Activated B cell treated with CpG ODN at 0.5 μM for 24 hours (primary cell): ENCODE measurements around the gene PROKR1. TPM values are rescaled to one million over a fixed set of nuclear protein-coding genes. Genes with fewer than 3 reads are reported as not detected.

ENCODE experiments used
- ATAC-seq: fragments of 200-7000 bp; cut with Tn5 transposase; one replicate; pipeline ENCODE4 v1.10.0; 2021; ENCODE audit warnings: low read depth, mild to moderate bottlenecking, moderate library complexity
- CTCF ChIA-PET: fragments of 350-600 bp; sonication (Branson Sonifier 250); formaldehyde crosslinking; loops from one replicate; lab custom pipeline; 2021; ENCODE audit warnings: antibody characterized with exemption; lab: Charles Lee
- POLR2A ChIA-PET: fragments of 350-600 bp; sonication (Branson Sonifier 250); formaldehyde crosslinking; loops from one replicate; lab custom pipeline; 2021; ENCODE audit warnings: antibody characterized with exemption; lab: Charles Lee
- DNase-seq: peaks from one replicate; pipeline ENCODE4 v3.0.0; 2022
- H3K27ac Mint-ChIP-seq: one replicate; pipeline ENCODE4 v1.8.0; 2020; ENCODE audit warnings: mixed read lengths
- H3K27me3 Mint-ChIP-seq: one replicate; pipeline ENCODE4 v1.8.0; 2021; ENCODE audit warnings: mixed read lengths
- H3K36me3 Mint-ChIP-seq: one replicate; pipeline ENCODE4 v1.8.0; 2021; ENCODE audit warnings: low read depth, mixed read lengths
- H3K4me1 Mint-ChIP-seq: one replicate; pipeline ENCODE4 v1.8.0; 2021; ENCODE audit warnings: mixed read lengths
- H3K4me3 Mint-ChIP-seq: one replicate; pipeline ENCODE4 v1.8.0; 2020; ENCODE audit warnings: mild to moderate bottlenecking, mixed read lengths
- H3K9me3 Mint-ChIP-seq: one replicate; pipeline ENCODE4 v1.8.0; 2020; ENCODE audit warnings: mixed read lengths
- intact Hi-C: fragments of 100-400 bp; cut with micrococcal nuclease; formaldehyde crosslinking; loops from one replicate; pipeline ENCODE4 v1.15.1; 2024
- total RNA-seq: library from RNA; stranded (reverse); gene quantifications from 2 replicates; pipeline ENCODE4 v1.2.3, GENCODE V29; 2022
- TF ChIP-seq, protein P1 (sequence below): fragments of 200-600 bp; IDR thresholded peaks from one replicate; pipeline ENCODE4 v1.8.0; 2022; ENCODE audit warnings: antibody characterized with exemption, mild to moderate bottlenecking

The PROKR1 gene
- total RNA-seq, 1 donor from 2014 or later, result 0.09 TPM

DNA sequence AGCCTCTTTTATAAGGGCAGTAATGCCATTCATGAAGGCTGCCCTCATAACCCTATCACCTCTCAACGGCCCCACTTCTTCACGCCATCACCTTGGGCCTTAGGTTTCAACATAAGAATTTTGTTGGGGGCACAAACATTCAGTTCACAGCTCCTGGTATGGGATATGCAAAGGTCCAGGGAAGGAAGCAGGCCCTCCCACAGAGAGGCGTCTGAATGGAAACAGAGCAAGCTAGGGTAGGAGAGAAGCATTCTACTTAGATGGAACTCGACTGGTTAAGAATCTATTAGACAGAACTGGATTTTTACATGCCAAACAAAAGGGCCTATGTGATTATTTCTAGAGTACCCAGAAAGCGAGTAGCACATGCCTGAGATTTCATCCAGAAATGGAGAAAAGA, 42.8 kb downstream of the PROKR1 start:
- Mint-ChIP-seq H3K4me3 (no peak overlapping the region), H3K27ac (no peak overlapping the region), H3K9me3 (no peaks in the 10 kb centered on the region), H3K4me1 (peaks cover 33% of the 10 kb centered on the region), H3K27me3 (no peaks in the 10 kb centered on the region), H3K36me3 (no peaks in the 10 kb centered on the region)
- ATAC-seq (no peak), DNase-seq (no peak)
- TF ChIP-seq, protein P1, sequence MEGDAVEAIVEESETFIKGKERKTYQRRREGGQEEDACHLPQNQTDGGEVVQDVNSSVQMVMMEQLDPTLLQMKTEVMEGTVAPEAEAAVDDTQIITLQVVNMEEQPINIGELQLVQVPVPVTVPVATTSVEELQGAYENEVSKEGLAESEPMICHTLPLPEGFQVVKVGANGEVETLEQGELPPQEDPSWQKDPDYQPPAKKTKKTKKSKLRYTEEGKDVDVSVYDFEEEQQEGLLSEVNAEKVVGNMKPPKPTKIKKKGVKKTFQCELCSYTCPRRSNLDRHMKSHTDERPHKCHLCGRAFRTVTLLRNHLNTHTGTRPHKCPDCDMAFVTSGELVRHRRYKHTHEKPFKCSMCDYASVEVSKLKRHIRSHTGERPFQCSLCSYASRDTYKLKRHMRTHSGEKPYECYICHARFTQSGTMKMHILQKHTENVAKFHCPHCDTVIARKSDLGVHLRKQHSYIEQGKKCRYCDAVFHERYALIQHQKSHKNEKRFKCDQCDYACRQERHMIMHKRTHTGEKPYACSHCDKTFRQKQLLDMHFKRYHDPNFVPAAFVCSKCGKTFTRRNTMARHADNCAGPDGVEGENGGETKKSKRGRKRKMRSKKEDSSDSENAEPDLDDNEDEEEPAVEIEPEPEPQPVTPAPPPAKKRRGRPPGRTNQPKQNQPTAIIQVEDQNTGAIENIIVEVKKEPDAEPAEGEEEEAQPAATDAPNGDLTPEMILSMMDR, result no peak
- intact Hi-C loops, result no loop called here
- ChIA-PET CTCF (no interaction called here), POLR2A (no interaction called here)

DNA sequence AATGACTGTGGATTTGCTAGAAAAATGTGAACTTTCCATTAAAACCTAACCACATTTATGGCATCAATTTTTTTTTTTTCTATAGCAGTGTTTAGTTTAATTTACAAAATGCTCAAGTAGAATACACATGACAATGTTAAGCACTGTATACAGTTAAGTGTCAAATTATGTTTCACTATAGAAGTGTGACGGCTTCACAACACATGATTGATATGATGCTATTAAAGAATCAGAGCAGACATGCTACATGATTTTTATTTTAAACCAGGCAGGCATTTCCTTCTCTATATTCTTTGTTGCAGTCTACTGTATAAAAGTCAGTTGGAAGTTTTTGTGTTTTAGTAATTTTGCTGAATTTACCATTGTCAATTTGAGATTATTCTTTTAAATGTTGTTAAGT, 43.6 kb downstream of the PROKR1 start:
- CTCF ChIA-PET, result no interaction called here
- Mint-ChIP-seq H3K4me3 (no peak overlapping the region), H3K4me1 (peaks cover 40% of the 10 kb centered on the region), H3K36me3 (no peaks in the 10 kb centered on the region), H3K27ac (no peak overlapping the region), H3K27me3 (no peaks in the 10 kb centered on the region), H3K9me3 (no peaks in the 10 kb centered on the region)
- ATAC-seq, result no peak
- POLR2A ChIA-PET, result no interaction called here
- intact Hi-C loops, result no loop called here
- TF ChIP-seq, protein P1, result no peak
- no peak for DNase-seq

DNA sequence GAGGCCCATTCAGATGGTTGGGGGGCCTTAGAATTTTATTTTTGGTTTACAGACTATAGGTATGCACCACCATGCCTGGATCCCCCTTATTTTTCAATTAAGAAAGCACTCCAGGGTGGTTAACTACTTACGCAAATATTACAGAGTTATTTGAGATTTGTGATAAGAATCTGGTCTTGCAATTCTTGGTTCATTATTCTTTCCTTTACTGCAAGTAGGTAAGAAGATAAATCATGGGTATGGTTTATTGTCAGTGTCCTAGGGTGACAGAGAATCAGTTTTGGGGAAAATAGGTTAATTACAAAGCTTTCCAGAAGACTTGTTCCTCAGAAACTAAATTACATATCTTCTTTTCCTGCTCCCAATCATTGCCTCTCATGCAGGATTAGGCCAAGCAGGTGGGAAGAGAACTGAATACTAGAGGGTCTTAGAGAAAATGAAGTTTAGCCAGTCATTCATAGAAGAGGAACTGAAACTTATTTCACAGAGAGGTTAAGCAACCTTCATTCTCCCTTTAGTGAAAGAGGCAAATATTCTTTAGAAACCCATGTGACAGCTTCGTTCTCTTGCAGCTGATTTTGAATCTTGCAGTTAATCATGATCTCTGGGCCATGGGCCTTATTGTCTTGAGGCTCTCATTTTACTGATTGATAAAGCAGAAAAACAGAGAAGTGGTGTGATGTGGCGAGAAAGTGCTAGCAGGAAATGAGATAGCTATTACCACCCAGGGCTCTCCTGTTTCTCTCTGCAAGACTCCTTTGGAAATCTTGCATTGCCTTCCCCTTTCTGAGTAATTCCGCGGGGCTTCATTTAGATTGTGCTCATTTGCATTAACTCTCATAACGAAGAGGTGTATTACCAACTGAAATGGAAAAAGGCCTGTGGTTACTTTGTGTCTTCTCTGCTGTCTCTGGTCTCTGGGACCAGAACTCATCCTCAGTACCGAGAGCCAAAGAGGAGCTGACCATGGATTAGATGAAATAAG, 46.5 kb downstream of the PROKR1 start:
- CTCF ChIA-PET, result interaction anchor here (0.7 to 3.0 kb wide), 7 partner anchors 17 to 235 kb away, joined by 3 to 21 read pairs (median 4); no protein-coding TSS in a partner anchor
- Mint-ChIP-seq H3K27ac (peak overlapping the region; percentile 91), H3K27me3 (no peaks in the 10 kb centered on the region), H3K4me1 (peaks cover 40% of the 10 kb centered on the region), H3K9me3 (no peaks in the 10 kb centered on the region), H3K4me3 (peak overlapping the region; percentile 59), H3K36me3 (no peaks in the 10 kb centered on the region)
- peak; percentile 79 for ATAC-seq
- POLR2A ChIA-PET, result interaction anchor here (0.7 to 1.9 kb wide), 9 partner anchors 25 to 218 kb away, joined by 3 to 8 read pairs (median 5); partner anchors contain the start of gene ARHGAP25
- intact Hi-C loops, result loop anchor here (1.0 kb wide), 3 partner anchors 25 to 223 kb away; partner anchors contain the start of genes APLF and FBXO48
- no peak for DNase-seq
- TF ChIP-seq, protein P1, result no peak

DNA sequence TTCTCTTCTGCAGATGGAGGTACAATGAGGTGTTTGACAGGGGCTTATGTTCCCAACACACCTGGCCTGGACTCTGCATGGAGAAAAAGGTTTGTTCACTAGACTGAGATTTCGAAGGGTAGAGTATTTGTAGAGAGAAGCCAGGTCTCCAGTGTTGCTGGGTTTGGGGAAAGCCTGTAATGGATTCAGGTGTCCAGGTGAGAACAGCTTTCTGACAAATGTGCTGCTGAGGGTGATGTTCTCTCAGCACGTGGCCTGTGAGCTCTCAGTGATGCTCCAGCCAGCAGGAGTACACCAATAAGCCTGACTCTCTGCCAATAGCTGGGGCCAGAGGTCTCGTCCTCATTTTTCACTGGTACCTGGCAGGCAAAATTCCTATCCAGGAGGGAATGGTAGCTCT, 47.5 kb downstream of the PROKR1 start:
- Mint-ChIP-seq H3K4me3 (peak overlapping the region; percentile 59), H3K9me3 (no peaks in the 10 kb centered on the region), H3K27me3 (no peaks in the 10 kb centered on the region), H3K36me3 (no peaks in the 10 kb centered on the region), H3K27ac (peak overlapping the region; percentile 91), H3K4me1 (peaks cover 40% of the 10 kb centered on the region)
- ChIA-PET CTCF (interaction anchor here (2.1 to 3.0 kb wide), 2 partner anchors 18 to 227 kb away, joined by 6 to 21 read pairs; no protein-coding TSS in a partner anchor), POLR2A (interaction anchor here (1.0 to 1.9 kb wide), 3 partner anchors 31 to 100 kb away, joined by 3 to 6 read pairs (median 5); partner anchors contain the start of gene ARHGAP25)
- ATAC-seq, result no peak
- TF ChIP-seq, protein P1, result no peak
- no peak for DNase-seq
- intact Hi-C loops, result loop anchor here (1.0 kb wide), 3 partner anchors 24 to 224 kb away; partner anchors contain the start of genes APLF and FBXO48

DNA sequence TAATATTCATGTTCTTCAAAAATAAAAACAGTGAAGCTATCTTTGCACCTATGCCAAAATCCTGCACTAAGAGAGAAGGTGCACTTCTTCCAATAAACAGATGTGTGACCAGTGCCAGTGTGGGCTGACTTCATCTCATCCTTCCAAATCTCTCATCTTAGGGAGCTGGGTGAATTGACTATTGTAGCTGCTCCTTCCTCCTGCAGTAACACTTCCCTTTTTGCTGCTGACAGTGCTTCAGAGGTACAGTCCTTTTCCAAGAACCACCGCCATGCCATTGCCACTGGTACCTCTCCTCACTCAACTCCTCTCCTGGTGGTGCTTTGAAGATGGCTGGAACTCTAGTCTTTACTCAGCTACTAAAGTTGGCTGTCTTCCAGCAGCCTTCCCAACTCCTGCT, 49.1 kb downstream of the PROKR1 start:
- POLR2A ChIA-PET, result interaction anchor here (0.7 kb wide), 1 partner anchor 630 kb away, joined by 3 read pairs; the partner anchor contains the start of gene C1D
- H3K27me3 Mint-ChIP-seq, result no peaks in the 10 kb centered on the region
- H3K36me3 Mint-ChIP-seq, result no peaks in the 10 kb centered on the region
- intact Hi-C loops, result no loop called here
- no peak overlapping the region for H3K27ac Mint-ChIP-seq
- DNase-seq (no peak), ATAC-seq (no peak)
- TF ChIP-seq, protein P1, result no peak
- H3K4me3 Mint-ChIP-seq, result no peak overlapping the region
- H3K4me1 Mint-ChIP-seq, result peaks cover 40% of the 10 kb centered on the region
- H3K9me3 Mint-ChIP-seq, result no peaks in the 10 kb centered on the region
- CTCF ChIA-PET, result interaction anchor here (0.9 to 1.2 kb wide), 2 partner anchors 17 to 233 kb away, joined by 3 to 5 read pairs; no protein-coding TSS in a partner anchor
